ENCODE data around the gene WFDC8.

The WFDC8 gene

GRCh38 chr20:45515147-45515913 lies 63.8 kb downstream of the WFDC8 start, which contains the start of gene SPINT3:
Gene SPINT3 (minus strand): TSS chr20:45515622. CDS start chr20:45515608, 14 bp downstream.
- no peaks in the 10 kb centered on the region for H3F3A ChIP-seq (ENCODE audit: control insufficient read depth, insufficient read depth)

GRCh38 chr20:45510242-45510862 lies 68.7 kb downstream of the WFDC8 start:
- H4K20me1 ChIP-seq (ENCODE audit: control insufficient read depth, insufficient read depth, low read depth, low read length), result no peaks in the 10 kb centered on the region
- no peak overlapping the region for H3K4me2 ChIP-seq (ENCODE audit: low read length)
- no peaks in the 10 kb centered on the region for H3K9me3 ChIP-seq (ENCODE audit: control insufficient read depth, insufficient read depth, low read length)
- H3F3A ChIP-seq (ENCODE audit: control insufficient read depth, insufficient read depth), result no peaks in the 10 kb centered on the region
- H3K9me2 ChIP-seq (replicated peaks; ENCODE audit: control insufficient read depth, low read length), result no peaks in the 10 kb centered on the region
- no peaks in the 10 kb centered on the region for H3K4me1 ChIP-seq (ENCODE audit: control insufficient read depth, low read length)
- TF ChIP-seq CTCF (IDR thresholded peaks at IDR 0.05; ENCODE audit: low read depth, low read length, poor library complexity, severe bottlenecking) (no peak), EZH2phosphoT487 (IDR thresholded peaks at IDR 0.05; ENCODE audit: borderline replicate concordance, low read length) (no peak)
- no peaks in the 10 kb centered on the region for H3K36me3 ChIP-seq (ENCODE audit: control insufficient read depth, low read length)
- H3K79me2 ChIP-seq (ENCODE audit: control insufficient read depth, low read length), result no peaks in the 10 kb centered on the region
- no peak overlapping the region for H3K27ac ChIP-seq (ENCODE audit: low read depth, low read length)
- no peak overlapping the region for H3K4me3 ChIP-seq (ENCODE audit: low read length)
- H3K27me3 ChIP-seq (ENCODE audit: control insufficient read depth, low read length), result 0 out of 2 replicates have a peak, but pooled peaks cover 5% of the 10 kb centered on the region

More at GRCh38 chr20:45515147-45515913, 63.8 kb downstream of the WFDC8 start, which contains the start of gene SPINT3:
- Histone ChIP-seq H3K4me1 (ENCODE audit: control insufficient read depth, low read length) (no peaks in the 10 kb centered on the region), H4K20me1 (ENCODE audit: control insufficient read depth, insufficient read depth, low read depth, low read length) (no peaks in the 10 kb centered on the region), H3K36me3 (ENCODE audit: control insufficient read depth, low read length) (no peaks in the 10 kb centered on the region), H3K4me2 (ENCODE audit: low read length) (no peak within 1 kb of the TSS), H3K79me2 (ENCODE audit: control insufficient read depth, low read length) (no peaks in the 10 kb centered on the region), H3K9me3 (ENCODE audit: control insufficient read depth, insufficient read depth, low read length) (no peaks in the 10 kb centered on the region), H3K4me3 (ENCODE audit: low read length) (no peak within 1 kb of the TSS), H3K27ac (ENCODE audit: low read depth, low read length) (no peak within 1 kb of the TSS), H3K9me2 (replicated peaks; ENCODE audit: control insufficient read depth, low read length) (no peaks in the 10 kb centered on the region), H3K27me3 (ENCODE audit: control insufficient read depth, low read length) (0 out of 2 replicates have a peak, but pooled peaks cover 5% of the 10 kb centered on the region)
- no peak for TF ChIP-seq CTCF (IDR thresholded peaks at IDR 0.05; ENCODE audit: low read depth, low read length, poor library complexity, severe bottlenecking)
- no peak for TF ChIP-seq EZH2phosphoT487 (IDR thresholded peaks at IDR 0.05; ENCODE audit: borderline replicate concordance, low read length)

GRCh38 chr20:45509091-45509490 lies 70.0 kb downstream of the WFDC8 start:
- Histone ChIP-seq H3K79me2 (ENCODE audit: control insufficient read depth, low read length) (no peaks in the 10 kb centered on the region), H3F3A (ENCODE audit: control insufficient read depth, insufficient read depth) (no peaks in the 10 kb centered on the region), H4K20me1 (ENCODE audit: control insufficient read depth, insufficient read depth, low read depth, low read length) (no peaks in the 10 kb centered on the region), H3K4me1 (ENCODE audit: control insufficient read depth, low read length) (no peaks in the 10 kb centered on the region), H3K36me3 (ENCODE audit: control insufficient read depth, low read length) (no peaks in the 10 kb centered on the region), H3K4me2 (ENCODE audit: low read length) (no peak overlapping the region), H3K4me3 (ENCODE audit: low read length) (no peak overlapping the region), H3K27me3 (ENCODE audit: control insufficient read depth, low read length) (0 out of 2 replicates have a peak, but pooled peaks cover 7% of the 10 kb centered on the region), H3K9me3 (ENCODE audit: control insufficient read depth, insufficient read depth, low read length) (no peaks in the 10 kb centered on the region), H3K9me2 (replicated peaks; ENCODE audit: control insufficient read depth, low read length) (no peaks in the 10 kb centered on the region), H3K27ac (ENCODE audit: low read depth, low read length) (no peak overlapping the region)
- TF ChIP-seq CTCF (IDR thresholded peaks at IDR 0.05; ENCODE audit: low read depth, low read length, poor library complexity, severe bottlenecking) (no peak), EZH2phosphoT487 (IDR thresholded peaks at IDR 0.05; ENCODE audit: borderline replicate concordance, low read length) (no peak)

Measured in DOHH2 (cell line).